A673 (cell line): ENCODE measurements around the gene CTSC. TPM values are rescaled to one million over a fixed set of nuclear protein-coding genes. Genes with fewer than 3 reads are reported as not detected.

ENCODE experiments used
- BruUV-seq: library from RNA; stranded (reverse); fragments of 400-500 nt; replicated peaks from 2 replicates; lab custom pipeline; 2021; lab: Mats Ljungman, UMichigan
- CTCF ChIA-PET: fragments of 300-600 bp; sonication (Branson Sonifier 250); formaldehyde crosslinking; loops from one replicate; lab custom pipeline; 2022; ENCODE audit warnings: antibody characterized with exemption; lab: Charles Lee
- POLR2A ChIA-PET: fragments of 300-600 bp; sonication (Branson Sonifier 250); formaldehyde crosslinking; loops from one replicate; lab custom pipeline; 2022; ENCODE audit warnings: antibody characterized with exemption; ENCODE audit not compliant: low non-redundant PET; lab: Charles Lee
- DNase-seq: peaks from one replicate; pipeline ENCODE4 v3.0.0-alpha.2; 2015; ENCODE audit warnings: low spot score
- H3K27ac ChIP-seq: fragments of 200-600 bp; sonication (generic); 2 replicates; pipeline ENCODE4 v1.5.1; 2016; ENCODE audit warnings: mixed run types, low read depth, mild to moderate bottlenecking, mixed read lengths, antibody characterized with exemption, low read length; ENCODE audit not compliant: poor library complexity, severe bottlenecking
- H3K27me3 ChIP-seq: fragments of 200-600 bp; sonication (generic); replicated peaks from 2 replicates; pipeline ENCODE4 v1.6.1; 2017; ENCODE audit warnings: mixed run types, low read depth, mild to moderate bottlenecking, mixed read lengths, antibody characterized with exemption, low read length; ENCODE audit not compliant: insufficient read depth, poor library complexity
- H3K36me3 ChIP-seq: fragments of 200-600 bp; sonication (generic); 2 replicates; pipeline ENCODE4 v1.6.1; 2016; ENCODE audit warnings: mixed run types, mild to moderate bottlenecking, mixed read lengths, antibody characterized with exemption, low read length; ENCODE audit not compliant: insufficient read depth, poor library complexity, severe bottlenecking
- H3K4me1 ChIP-seq: fragments of 200-600 bp; sonication (generic); 2 replicates; pipeline ENCODE4 v1.6.1; 2017; ENCODE audit warnings: mixed run types, mild to moderate bottlenecking, mixed read lengths, antibody characterized with exemption, low read length; ENCODE audit not compliant: insufficient read depth, poor library complexity, severe bottlenecking
- H3K4me3 ChIP-seq: fragments of 200-600 bp; sonication (generic); 2 replicates; pipeline ENCODE4 v1.5.1; 2016; ENCODE audit warnings: low read depth, mixed run types, mild to moderate bottlenecking, mixed read lengths, low read length; ENCODE audit not compliant: poor library complexity, severe bottlenecking
- H3K9me3 ChIP-seq: fragments of 200-600 bp; sonication (generic); 2 replicates; pipeline ENCODE4 v1.6.1; 2016; ENCODE audit warnings: mixed run types, low read depth, mild to moderate bottlenecking, mixed read lengths, antibody characterized with exemption, low read length; ENCODE audit not compliant: poor library complexity, severe bottlenecking
- CTCF ChIP-seq: fragments of 300-800, 200-600 bp; sonication (generic); conservative IDR thresholded peaks from 2 replicates; pipeline ENCODE4 v1.5.1; 2017; ENCODE audit warnings: low read depth, mild to moderate bottlenecking, antibody characterized with exemption, low read length, moderate library complexity, mixed read lengths
- EZH2 ChIP-seq: fragments of 200-600 bp; sonication (generic); IDR thresholded peaks from 2 replicates; pipeline ENCODE4 v1.6.1; 2017; ENCODE audit warnings: borderline replicate concordance, low read depth, mild to moderate bottlenecking, mixed read lengths, antibody characterized with exemption, low read length; ENCODE audit not compliant: poor library complexity, severe bottlenecking
- intact Hi-C: fragments of 100-400 bp; cut with micrococcal nuclease; formaldehyde crosslinking; loops from one replicate; pipeline ENCODE4 v1.10.0; 2022; ENCODE audit not compliant: unreplicated experiment
- total RNA-seq: library from RNA; stranded (reverse); gene quantifications from 2 replicates; pipeline ENCODE4 v1.2.3, GENCODE V29; 2021

The CTSC gene
- total RNA-seq, 1 experiment from 2014 or later = 116 TPM

GRCh38 chr11:88377646-88378045 is 40.1 kb upstream of the CTSC start:
- H3K27ac ChIP-seq = no peak overlapping the region
- no peak for DNase-seq
- no peak for TF ChIP-seq CTCF
- TF ChIP-seq EZH2 = no peak
- POLR2A ChIA-PET = no interaction called here
- H3K27me3 ChIP-seq = no peaks in the 10 kb centered on the region
- no TSS peak for BruUV-seq
- H3K9me3 ChIP-seq = no peaks in the 10 kb centered on the region
- intact Hi-C loops = no loop called here
- H3K4me3 ChIP-seq = no peak overlapping the region
- no peaks in the 10 kb centered on the region for H3K4me1 ChIP-seq
- no peaks in the 10 kb centered on the region for H3K36me3 ChIP-seq
- CTCF ChIA-PET = no interaction called here

GRCh38 chr11:88377144-88377543 is 39.6 kb upstream of the CTSC start:
- CTCF ChIA-PET = no interaction called here
- Histone ChIP-seq H3K27me3 (no peaks in the 10 kb centered on the region), H3K4me1 (no peaks in the 10 kb centered on the region), H3K27ac (no peak overlapping the region), H3K36me3 (no peaks in the 10 kb centered on the region), H3K9me3 (no peaks in the 10 kb centered on the region), H3K4me3 (no peak overlapping the region)
- no peak for TF ChIP-seq EZH2
- no peak for TF ChIP-seq CTCF
- DNase-seq = no peak
- BruUV-seq = no TSS peak
- POLR2A ChIA-PET = no interaction called here
- intact Hi-C loops = no loop called here

- BruUV-seq = no TSS peak
- POLR2A ChIA-PET = no interaction called here
Measured at GRCh38 chr11:88375927-88376470, 38.5 kb upstream of the CTSC start.

More at GRCh38 chr11:88375927-88376470, 38.5 kb upstream of the CTSC start:
- Histone ChIP-seq H3K4me3 (no peak overlapping the region), H3K9me3 (no peaks in the 10 kb centered on the region), H3K36me3 (no peaks in the 10 kb centered on the region), H3K27ac (no peak overlapping the region), H3K27me3 (no peaks in the 10 kb centered on the region), H3K4me1 (no peaks in the 10 kb centered on the region)
- peak; percentile 28 for DNase-seq
- intact Hi-C loops = no loop called here
- CTCF ChIA-PET = no interaction called here
- TF ChIP-seq EZH2 (no peak), CTCF (no peak)
